Measurements from ENCODE around the gene FGFR2. TPM values are rescaled to one million over a fixed set of nuclear protein-coding genes. Genes with fewer than 3 reads are reported as not detected.

FGFR2 gene
- polyA plus RNA-seq, 1 donor from 2014 or later = 14.8 TPM

- Histone ChIP-seq H3K4me3 (ENCODE audit: low read length) (no peak overlapping the region), H3K4me2 (ENCODE audit: low read length) (no peak overlapping the region), H3K27me3 (ENCODE audit: insufficient read depth, low read depth, low read length) (no peaks in the 10 kb centered on the region), H3F3A (ENCODE audit: insufficient read depth, low read length, poor library complexity, severe bottlenecking) (no peaks in the 10 kb centered on the region), H4K20me1 (ENCODE audit: insufficient read depth) (no peaks in the 10 kb centered on the region), H3K79me2 (replicated peaks; ENCODE audit: insufficient read depth, low read length) (no peaks in the 10 kb centered on the region), H3K27ac (ENCODE audit: low read length) (no peak overlapping the region), H3K36me3 (ENCODE audit: insufficient read depth, low read length) (no peaks in the 10 kb centered on the region), H3K9me2 (ENCODE audit: insufficient read depth, low read length) (no peaks in the 10 kb centered on the region), H3K9ac (ENCODE audit: low read length) (no peak overlapping the region), H3K9me3 (ENCODE audit: low read length) (no peaks in the 10 kb centered on the region), H2AFZ (ENCODE audit: low read depth, low read length) (no peak overlapping the region)
- no peak for TF ChIP-seq POLR2AphosphoS5 (IDR thresholded peaks at IDR 0.05)
- TF ChIP-seq CTCF (IDR thresholded peaks at IDR 0.05; ENCODE audit: poor library complexity, severe bottlenecking) = no peak
- TF ChIP-seq EZH2 (IDR thresholded peaks at IDR 0.05; ENCODE audit: borderline replicate concordance, insufficient read depth, low read length, poor library complexity, severe bottlenecking) = no peak
- no peak for TF ChIP-seq EP300 (conservative IDR thresholded peaks at IDR 0.05; ENCODE audit: poor library complexity, severe bottlenecking)
- TF ChIP-seq MXI1 (conservative IDR thresholded peaks at IDR 0.05; ENCODE audit: poor library complexity, severe bottlenecking) = no peak
- TF ChIP-seq SMC3 (conservative IDR thresholded peaks at IDR 0.05; ENCODE audit: poor library complexity) = no peak
- no peak for TF ChIP-seq RAD21 (conservative IDR thresholded peaks at IDR 0.05)
- no peak for TF ChIP-seq TAF1 (IDR thresholded peaks at IDR 0.05; ENCODE audit: low read depth)
- no peak for TF ChIP-seq REST (IDR thresholded peaks at IDR 0.05; ENCODE audit: borderline replicate concordance)
These were observed 22.1 kb downstream of the FGFR2 start for GRCh38 chr10:121576139-121576538.

- no peak overlapping the region for H3K27ac ChIP-seq (ENCODE audit: low read length)
- H3K9me2 ChIP-seq (ENCODE audit: insufficient read depth, low read length) = no peaks in the 10 kb centered on the region
- H3K27me3 ChIP-seq (ENCODE audit: insufficient read depth, low read depth, low read length) = no peaks in the 10 kb centered on the region
- H3K4me2 ChIP-seq (ENCODE audit: low read length) = no peak overlapping the region
- no peak overlapping the region for H2AFZ ChIP-seq (ENCODE audit: low read depth, low read length)
- no peaks in the 10 kb centered on the region for H3K79me2 ChIP-seq (replicated peaks; ENCODE audit: insufficient read depth, low read length)
- no peaks in the 10 kb centered on the region for H3K36me3 ChIP-seq (ENCODE audit: insufficient read depth, low read length)
- H3K9ac ChIP-seq (ENCODE audit: low read length) = no peak overlapping the region
- H3F3A ChIP-seq (ENCODE audit: insufficient read depth, low read length, poor library complexity, severe bottlenecking) = no peaks in the 10 kb centered on the region
- H3K9me3 ChIP-seq (ENCODE audit: low read length) = no peaks in the 10 kb centered on the region
- TF ChIP-seq RAD21 (conservative IDR thresholded peaks at IDR 0.05) (no peak), REST (IDR thresholded peaks at IDR 0.05; ENCODE audit: borderline replicate concordance) (no peak), CTCF (IDR thresholded peaks at IDR 0.05; ENCODE audit: poor library complexity, severe bottlenecking) (no peak), TAF1 (IDR thresholded peaks at IDR 0.05; ENCODE audit: low read depth) (no peak), EP300 (conservative IDR thresholded peaks at IDR 0.05; ENCODE audit: poor library complexity, severe bottlenecking) (no peak), EZH2 (IDR thresholded peaks at IDR 0.05; ENCODE audit: borderline replicate concordance, insufficient read depth, low read length, poor library complexity, severe bottlenecking) (no peak), POLR2AphosphoS5 (IDR thresholded peaks at IDR 0.05) (no peak), SMC3 (conservative IDR thresholded peaks at IDR 0.05; ENCODE audit: poor library complexity) (no peak), MXI1 (conservative IDR thresholded peaks at IDR 0.05; ENCODE audit: poor library complexity, severe bottlenecking) (no peak)
- no peaks in the 10 kb centered on the region for H4K20me1 ChIP-seq (ENCODE audit: insufficient read depth)
- H3K4me3 ChIP-seq (ENCODE audit: low read length) = no peak overlapping the region
These were observed 23.6 kb downstream of the FGFR2 start for GRCh38 chr10:121574519-121575166.
